Fibroblast of skin of abdomen (primary cell): ENCODE data around the gene RBM45.
"Not testable (repeated sequence)": the region's sequence is repeated elsewhere in the genome, so short reads cannot be mapped to it uniquely, and the experiment has no call there.

Source experiments
- DNase-seq: peaks from one replicate; pipeline ENCODE4 v3.0.0-alpha.2; 2013

RBM45 gene

GRCh38 chr2:178108176-178108575, 4.1 kb upstream of the RBM45 start:
- no peak for DNase-seq

GRCh38 chr2:178109813-178110212, 2.4 kb upstream of the RBM45 start:
- peak; percentile 30 for DNase-seq

GRCh38 chr2:178110681-178111080, 1.6 kb upstream of the RBM45 start:
- DNase-seq = no peak

GRCh38 chr2:178111743-178112142, 494 bp upstream of the RBM45 start:
- no peak for DNase-seq

GRCh38 chr2:178114462-178114861, 2.2 kb downstream of the RBM45 start:
- DNase-seq = no peak

- DNase-seq = no peak
Observed at GRCh38 chr2:178115271-178115670, 3.0 kb downstream of the RBM45 start.

- DNase-seq = no peak
Observed at GRCh38 chr2:178117725-178118124, 5.5 kb downstream of the RBM45 start.

- no peak for DNase-seq
Observed at GRCh38 chr2:178119179-178119922, 7.1 kb downstream of the RBM45 start.

GRCh38 chr2:178123163-178123562, 10.9 kb downstream of the RBM45 start:
- DNase-seq = no peak

- no peak for DNase-seq
Observed at GRCh38 chr2:178125125-178125524, 12.9 kb downstream of the RBM45 start.

GRCh38 chr2:178125862-178126261, 13.6 kb downstream of the RBM45 start:
- DNase-seq = no peak

GRCh38 chr2:178128836-178129630, 16.8 kb downstream of the RBM45 start:
- DNase-seq = no peak

GRCh38 chr2:178136321-178137025, 24.2 kb downstream of the RBM45 start:
- DNase-seq = no peak

GRCh38 chr2:178142274-178143065, 30.2 kb downstream of the RBM45 start:
- no peak for DNase-seq

GRCh38 chr2:178143481-178143880, 31.2 kb downstream of the RBM45 start:
- no peak for DNase-seq

- no peak for DNase-seq
Observed at GRCh38 chr2:178152033-178152432, 39.8 kb downstream of the RBM45 start.

GRCh38 chr2:178152542-178152941, 40.3 kb downstream of the RBM45 start:
- no peak for DNase-seq

- DNase-seq = no peak
Observed at GRCh38 chr2:178152977-178153376, 40.7 kb downstream of the RBM45 start.

GRCh38 chr2:178153878-178154277, 41.6 kb downstream of the RBM45 start:
- DNase-seq = not testable (repeated sequence)

GRCh38 chr2:178155524-178155923, 43.3 kb downstream of the RBM45 start:
- no peak for DNase-seq

GRCh38 chr2:178157574-178157973, 45.3 kb downstream of the RBM45 start:
- DNase-seq = no peak

GRCh38 chr2:178159966-178160365, 47.7 kb downstream of the RBM45 start:
- DNase-seq = no peak

- no peak for DNase-seq
Observed at GRCh38 chr2:178160601-178161000, 48.4 kb downstream of the RBM45 start.
